NCI-H1092 treated with DMSO at 0.1 percent for 48 hours (cell line): Measurements from ENCODE around the gene GFAP.
"Not testable (repeated sequence)": the region's sequence is repeated elsewhere in the genome, so short reads cannot be mapped to it uniquely, and the experiment has no call there.

Experiments used
- DNase-seq: peaks from one replicate; lab custom pipeline; 2025; lab: John Stamatoyannopoulos, UW

Gene GFAP

DNA sequence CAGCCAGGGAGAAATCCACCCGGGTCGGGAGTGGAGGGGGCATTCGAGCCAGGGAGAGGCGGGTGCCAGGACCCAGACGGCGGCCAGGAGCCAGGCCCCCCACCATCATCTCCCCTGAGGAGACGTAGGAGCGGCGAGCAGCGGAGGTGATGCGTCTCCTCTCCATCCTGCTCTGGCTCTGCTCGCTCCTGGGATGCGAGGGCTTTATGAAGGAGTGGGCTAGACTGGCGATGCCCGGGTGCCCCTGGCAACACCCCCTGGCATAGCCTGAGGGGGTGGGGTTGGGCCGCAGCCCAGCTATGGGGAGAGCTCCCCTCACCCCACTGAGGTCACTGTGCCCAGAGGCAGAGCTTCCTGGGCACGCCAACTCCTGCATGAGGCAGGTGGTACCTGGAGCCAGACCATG, at the start of gene GFAP:
Gene GFAP, minus strand, starts transcription at position 180 of the 406 bp plus-strand sequence. Its CDS starts 14 bp downstream, at position 166.
- no peak for DNase-seq

DNA sequence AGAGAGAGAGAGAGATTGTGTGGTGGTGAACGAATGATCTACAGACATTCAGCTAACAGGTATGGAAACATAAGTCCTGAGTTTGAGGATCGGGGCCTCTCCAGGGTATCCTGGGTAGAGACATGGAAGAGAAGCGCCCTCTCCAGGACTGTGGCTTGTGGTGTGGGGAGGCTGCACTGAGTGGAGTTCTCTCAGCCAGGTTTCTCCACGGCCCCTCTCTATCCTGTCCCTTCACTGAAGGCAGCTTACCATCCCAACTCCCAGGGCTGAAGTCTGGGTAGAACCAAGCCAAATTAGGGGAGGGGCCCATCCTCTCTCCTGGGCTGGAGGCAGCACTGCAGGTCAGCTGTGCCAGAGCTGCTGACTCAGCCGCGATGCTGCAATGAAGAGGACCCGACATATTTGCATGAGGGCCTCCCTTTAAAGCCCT, 46.6 kb upstream of the GFAP start:
- no peak for DNase-seq

DNA sequence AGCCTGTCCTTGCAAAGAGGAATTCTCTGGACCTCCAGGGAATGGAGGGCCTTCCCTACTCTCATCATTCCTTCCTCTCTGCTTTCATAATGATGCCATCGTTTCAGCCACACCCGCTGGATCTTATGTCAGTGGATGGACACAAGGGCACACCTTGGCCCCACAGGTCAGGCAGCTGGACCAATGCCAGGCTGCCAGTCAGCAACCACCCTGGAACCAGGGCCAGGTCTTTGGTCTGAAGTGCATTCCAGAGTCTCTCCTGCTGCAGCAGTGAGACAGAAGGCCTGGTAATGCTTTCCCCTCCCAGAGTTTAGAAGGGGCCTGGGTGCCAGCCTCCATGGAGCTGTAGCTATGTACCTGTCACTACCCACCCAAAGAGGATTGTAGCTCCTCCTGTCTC, 45.4 kb upstream of the GFAP start:
- no peak for DNase-seq

DNA sequence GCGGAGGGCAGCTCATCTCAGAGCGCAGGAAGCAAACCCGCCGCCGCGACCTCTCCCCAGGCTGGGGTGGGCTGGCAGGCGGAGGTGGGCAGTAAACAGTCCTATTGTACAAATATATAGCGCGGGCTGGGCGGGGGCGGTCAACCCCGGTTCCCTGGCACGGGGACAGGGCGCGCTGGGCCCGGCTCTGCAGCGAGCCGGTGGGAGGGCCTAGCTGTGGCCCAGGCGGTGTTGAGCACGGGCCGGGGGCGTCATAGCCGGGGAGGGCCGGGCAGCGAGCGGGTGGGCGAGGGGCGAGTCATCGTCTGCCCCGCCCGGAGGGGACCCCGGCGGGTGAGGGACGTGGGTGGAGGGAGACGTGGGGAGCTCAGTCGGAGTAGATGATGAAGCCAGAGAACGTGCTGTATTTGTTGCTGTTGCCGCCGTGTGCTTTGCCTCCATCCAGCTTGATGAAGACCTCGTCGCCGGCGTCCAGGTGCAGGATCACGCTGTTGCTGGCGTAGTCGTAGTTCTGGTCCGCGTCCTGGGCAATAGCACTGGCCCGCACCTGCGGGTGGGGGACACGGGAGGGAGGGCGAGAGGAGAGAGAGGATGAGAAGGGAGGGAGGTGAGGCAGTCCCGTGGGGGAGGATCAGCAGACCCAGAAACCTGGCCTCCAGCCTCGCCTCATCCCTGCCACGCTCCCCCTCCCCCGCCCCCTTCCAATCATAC, 44.7 kb upstream of the GFAP start:
- no peak for DNase-seq

DNA sequence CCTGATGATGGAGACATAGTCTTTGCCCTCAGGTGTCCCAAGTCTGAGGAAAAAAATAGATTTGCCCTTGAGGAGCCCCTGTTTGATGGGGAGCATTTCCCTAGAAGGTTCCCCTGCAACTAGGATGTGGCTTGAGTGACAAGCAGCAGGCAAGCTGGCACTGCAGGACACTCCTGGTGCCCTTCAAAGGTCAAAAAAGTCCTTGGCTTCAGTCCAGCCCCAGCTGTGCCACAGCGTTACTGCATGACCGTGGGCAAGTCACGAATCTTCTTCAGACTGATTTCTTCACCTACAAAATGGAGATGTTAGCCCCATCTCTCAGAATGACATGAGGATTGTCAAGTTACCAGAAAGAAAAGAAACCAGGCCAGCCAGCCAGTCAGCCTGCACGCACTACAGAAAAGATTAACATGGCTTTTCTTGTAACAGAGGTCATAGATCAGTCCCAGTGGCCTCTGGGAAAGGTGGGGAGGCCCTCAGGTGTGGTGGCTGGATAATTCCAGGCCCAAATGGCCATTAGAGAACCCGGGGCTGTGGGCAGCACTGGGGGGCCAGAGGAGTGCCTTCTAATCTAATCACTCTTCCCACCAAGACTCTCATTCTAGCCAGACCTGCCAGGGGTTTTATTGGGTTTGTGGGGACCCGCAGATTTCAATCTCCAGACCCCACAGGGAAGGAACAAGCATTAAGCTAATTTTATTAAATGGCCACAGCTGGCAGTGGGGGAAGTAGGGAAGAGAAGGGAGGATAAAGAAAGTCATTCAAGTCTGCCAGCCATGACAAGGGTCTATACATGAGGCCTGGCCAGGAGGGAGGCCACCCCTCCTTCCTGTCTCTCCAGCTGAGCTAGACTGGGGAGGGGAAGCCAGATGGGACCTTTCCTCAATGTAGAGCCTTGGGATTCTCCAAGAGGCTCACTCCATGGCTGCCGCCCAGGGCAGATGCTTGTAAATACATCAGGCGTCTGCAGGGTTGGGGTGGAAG, 42.0 kb upstream of the GFAP start:
- DNase-seq = no peak

DNA sequence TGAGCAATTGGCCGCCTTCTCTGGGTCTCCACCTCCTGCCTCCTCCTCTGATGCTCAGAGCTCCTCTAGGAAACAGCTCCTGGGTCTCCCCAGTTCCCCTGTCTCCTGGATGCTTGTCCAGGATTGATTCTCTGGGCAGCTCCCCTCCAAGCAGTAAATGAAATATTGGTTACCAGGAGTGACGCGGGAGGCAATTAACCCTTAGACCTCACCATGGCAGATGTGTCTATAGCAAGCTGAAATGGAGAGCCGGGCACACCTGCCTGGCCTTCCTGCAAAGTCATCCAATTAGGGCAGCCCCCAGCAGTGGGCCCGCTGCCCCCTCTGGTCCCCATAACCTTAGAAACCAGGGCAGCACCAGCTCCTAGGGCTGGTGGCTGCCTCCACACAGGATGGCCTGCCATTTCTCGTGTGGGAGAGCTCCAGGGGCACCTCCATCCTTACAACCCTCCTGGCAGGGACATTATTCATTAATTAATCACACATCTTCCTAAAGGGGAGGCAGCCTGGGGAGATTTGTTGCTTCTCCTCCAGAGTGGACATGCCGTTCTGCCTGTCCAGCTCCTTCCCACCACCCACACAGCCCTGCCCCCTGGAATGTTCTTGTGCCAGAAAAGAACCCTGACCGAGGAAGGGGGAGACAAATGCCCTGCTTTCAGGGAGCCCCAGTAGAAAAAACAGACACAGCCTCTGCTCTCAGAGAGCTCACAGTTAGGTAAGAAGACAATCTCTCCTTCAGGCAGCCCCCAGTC, 40.5 kb upstream of the GFAP start:
- DNase-seq = no peak

DNA sequence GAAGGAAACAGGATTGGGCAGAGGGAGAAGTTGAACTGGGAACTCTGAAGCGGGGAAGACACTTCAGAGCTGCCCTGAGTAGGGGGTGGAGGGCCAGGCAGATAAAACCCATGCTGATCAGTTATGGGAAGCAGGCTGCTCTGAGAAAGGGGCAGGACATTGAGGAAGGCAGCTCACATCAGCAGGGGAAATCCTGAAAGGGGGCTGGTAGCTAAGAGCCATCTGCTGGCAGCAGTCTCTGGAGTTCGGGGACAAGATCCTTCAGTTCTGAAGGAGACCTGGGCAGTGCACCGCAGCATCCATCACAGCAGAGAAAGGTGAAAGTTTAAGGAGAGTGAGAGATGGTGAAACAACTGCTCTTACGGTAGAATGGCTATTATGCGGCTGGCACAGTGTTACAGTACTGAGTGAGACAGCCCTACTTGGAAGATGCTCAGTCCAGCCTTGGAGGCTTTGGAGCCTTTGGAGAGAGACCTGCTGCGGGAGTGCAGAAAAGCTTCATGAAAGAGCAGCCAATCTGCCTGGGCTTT, 37.7 kb upstream of the GFAP start:
- no peak for DNase-seq

DNA sequence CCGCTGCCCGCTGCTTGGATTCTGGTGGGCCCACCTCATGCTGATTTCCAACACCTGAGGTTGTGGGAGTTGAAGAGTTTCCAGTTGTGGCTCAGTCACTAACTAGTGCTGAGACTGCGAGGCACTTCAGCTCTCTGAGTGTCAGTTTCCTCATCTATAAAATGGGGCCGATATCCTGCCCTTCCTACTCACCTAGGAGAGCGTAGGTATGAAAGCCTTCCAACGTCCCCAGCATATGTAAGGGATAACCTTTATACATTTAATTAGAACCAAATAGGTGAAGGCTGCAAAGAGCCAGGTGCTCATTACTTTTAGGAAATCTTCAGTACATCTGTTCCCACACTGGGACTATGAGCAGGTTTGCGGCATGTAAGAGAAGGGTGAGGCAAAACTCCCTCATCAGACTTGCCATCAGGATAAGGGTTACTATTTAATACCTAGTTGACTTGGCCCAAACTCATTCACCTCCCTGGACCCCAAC, 33.1 kb upstream of the GFAP start:
- DNase-seq = no peak

DNA sequence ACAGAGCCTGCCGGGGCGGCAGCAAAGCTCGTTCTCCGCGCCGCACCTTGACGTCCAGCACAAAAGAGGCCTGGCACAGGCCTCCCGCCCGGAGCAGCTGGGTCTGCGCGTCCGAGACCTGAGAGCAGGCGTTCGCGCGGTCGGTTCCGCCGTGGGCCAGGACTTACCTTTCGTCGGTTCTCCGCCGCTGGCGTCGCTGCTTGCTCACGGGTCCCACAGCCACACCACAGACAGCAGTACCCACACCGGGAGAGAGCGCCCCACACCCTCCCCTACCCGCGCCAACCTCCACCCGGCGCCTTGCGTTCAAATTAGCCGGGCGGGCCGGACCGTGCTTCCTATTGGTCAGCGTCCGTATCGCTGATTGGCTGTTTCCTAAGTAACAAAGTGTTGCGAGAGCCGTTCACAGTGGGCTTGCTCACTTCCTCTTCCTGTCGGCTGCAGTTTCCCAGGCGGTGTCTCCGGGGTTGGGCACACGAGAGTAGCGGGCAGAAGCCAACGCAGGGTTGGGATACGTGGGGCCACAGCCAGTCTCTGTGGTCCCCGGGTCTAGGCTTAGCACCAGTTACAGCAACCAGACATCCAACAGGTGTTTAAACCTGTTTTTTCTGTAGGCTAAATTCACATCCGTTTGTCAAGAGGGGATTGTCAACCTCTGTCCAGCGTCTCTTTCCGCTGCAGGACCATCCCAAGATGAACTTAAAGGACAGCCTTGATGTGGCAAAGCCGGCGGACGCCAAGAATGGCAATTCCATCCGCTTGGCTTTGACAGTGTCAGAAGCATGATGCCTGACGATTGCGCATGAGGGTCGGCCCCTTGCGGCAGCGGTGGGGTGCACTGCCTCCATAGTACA, 32.4 kb upstream of the GFAP start, which contains the start of gene KIF18B:
Gene KIF18B, minus strand, starts transcription at position 313 of the 854 bp plus-strand sequence. CDS start 11,429 bp downstream, outside the sequence.
- peak; percentile 96 for DNase-seq

DNA sequence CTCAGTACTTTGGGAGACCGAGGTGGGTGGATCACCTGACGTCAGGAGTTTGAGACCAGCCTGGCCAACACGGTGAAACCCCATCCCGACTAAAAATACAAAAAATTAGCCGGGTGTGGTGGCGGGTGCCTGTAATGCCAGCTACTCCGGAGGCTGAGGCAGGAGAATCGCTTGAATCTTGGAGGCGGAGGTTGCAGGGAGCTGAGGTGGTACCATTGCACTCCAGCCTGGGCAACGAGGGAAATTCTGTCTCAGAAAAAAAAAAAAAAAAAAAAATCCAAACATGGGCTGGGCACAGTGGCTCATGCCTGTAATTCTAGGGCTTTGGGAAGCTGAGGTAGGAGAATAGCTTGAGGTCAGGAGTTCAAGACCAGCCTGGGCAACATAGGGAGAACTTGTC, 30.4 kb upstream of the GFAP start:
- not testable (repeated sequence) for DNase-seq

DNA sequence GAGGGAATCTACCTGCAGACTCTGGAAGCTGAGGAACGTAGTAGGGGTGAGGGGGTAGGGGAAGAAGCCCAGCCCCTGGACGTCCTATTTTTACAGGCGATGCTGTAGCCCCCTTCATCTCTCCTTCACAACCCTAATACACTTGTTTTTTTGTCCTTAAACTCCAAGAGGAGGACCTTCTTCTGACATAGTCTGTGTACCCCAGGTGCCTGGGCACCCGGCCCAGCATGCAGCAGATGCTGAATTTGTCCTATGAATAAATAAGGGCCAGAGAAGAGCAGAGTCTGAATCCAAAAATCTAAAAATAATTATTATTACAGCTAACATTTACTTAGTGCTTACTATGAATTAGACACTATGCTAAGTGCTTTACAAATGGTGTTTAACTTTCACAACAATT, 27.2 kb upstream of the GFAP start:
- no peak for DNase-seq

DNA sequence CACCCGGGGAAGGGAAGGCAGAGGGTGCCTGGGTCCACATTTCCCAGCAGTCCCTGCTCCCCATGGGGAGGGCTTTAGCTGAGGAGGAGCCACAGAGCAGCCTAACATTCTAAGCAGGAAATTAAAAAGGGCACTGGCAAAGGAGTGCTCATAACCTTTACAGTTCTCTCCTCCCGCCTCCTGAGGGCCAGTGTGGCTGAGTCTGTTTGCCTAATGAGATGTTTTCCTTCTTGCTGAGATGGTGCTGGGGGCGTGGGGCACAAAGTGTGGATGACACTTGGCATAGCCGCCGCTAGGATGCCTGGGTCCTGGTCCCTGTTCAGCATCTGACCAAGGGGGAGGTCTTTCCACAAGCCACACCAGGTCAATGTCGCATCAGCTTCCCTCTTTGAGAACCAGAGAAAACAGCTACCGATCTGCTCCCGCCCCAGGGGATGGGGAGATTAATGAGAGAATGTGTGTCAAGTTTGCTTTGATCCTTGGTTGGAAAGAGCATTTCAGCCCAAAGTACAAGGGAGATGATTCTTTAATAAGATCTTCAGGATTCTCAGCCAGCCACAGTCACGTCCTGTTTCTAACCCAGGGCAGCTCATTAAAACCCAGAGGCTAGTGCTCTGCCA, 26.5 kb upstream of the GFAP start:
- DNase-seq = no peak

DNA sequence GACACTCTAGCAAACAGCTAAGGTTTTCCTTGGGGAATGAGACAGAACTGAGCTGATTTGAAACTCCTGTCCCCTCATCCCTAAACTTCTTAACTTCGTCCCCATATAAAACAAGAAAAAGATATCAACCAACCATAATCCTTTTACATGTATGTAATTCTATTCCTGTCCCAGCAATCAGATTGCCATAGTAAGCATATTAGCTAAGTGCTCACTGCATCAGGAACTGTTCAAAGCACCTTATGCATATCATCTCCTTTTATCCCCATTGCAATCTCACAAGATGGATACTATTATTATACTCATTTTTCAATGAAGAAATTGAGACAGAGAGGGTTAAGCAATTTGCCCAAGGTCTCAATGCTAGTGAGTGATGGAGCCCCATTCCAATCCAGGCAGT, 25.5 kb upstream of the GFAP start:
- DNase-seq = no peak

DNA sequence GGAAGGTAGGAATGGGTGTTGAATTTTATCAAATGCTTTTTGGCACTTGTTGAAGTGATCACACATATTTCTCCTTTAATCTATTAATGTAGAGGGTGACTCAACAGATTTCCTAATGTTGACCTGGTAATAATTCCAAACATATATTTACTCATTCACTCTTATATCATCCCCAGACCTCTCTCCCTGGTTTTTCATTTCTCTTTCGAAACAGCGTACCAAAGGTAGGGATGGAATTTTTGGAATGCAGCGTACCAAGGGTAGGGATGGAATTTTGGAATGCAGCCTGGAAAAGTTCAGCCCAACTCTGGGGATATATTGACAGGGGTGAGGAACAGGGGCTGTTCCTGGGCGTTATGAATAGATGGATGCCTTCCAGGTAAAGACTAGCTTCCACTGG, 25.0 kb upstream of the GFAP start:
- DNase-seq = no peak

DNA sequence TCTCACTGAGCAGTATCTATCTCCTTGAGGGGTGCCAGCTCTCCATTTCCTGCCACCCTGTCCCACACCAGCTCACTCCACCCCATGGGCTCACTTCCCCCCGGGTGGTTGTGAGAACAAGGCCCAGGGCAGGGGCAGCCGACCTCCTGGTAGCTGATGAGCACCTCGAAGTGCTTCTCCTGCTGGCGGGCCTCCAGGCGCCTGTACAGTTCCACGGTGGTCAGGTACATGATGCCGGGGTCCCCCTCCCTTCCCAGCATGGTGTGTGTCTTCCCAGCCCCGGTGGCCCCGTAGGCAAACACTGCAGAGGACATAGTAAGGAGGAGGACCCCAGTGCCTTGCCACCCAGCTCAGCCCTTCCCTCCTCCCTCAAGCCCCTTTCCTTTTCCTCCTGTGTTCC, 19.8 kb upstream of the GFAP start:
- DNase-seq = no peak

DNA sequence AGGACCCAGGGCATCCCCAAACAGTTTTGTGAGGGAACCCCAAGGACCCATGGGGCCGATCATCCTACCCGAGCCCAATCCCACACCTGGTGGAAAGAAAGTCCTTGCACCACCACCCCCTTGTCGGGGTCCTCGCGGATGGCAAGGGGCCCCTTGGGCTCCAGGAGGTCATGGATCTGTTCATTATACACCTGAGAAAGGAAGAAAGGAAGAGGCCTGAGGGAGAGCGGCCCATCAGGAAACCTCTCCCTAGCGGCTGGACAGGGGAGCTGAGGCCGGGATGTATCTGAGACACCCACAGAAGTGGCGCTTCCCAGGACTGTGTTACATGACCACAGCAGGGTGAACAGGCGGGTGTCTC, 19.4 kb upstream of the GFAP start:
- DNase-seq = no peak

DNA sequence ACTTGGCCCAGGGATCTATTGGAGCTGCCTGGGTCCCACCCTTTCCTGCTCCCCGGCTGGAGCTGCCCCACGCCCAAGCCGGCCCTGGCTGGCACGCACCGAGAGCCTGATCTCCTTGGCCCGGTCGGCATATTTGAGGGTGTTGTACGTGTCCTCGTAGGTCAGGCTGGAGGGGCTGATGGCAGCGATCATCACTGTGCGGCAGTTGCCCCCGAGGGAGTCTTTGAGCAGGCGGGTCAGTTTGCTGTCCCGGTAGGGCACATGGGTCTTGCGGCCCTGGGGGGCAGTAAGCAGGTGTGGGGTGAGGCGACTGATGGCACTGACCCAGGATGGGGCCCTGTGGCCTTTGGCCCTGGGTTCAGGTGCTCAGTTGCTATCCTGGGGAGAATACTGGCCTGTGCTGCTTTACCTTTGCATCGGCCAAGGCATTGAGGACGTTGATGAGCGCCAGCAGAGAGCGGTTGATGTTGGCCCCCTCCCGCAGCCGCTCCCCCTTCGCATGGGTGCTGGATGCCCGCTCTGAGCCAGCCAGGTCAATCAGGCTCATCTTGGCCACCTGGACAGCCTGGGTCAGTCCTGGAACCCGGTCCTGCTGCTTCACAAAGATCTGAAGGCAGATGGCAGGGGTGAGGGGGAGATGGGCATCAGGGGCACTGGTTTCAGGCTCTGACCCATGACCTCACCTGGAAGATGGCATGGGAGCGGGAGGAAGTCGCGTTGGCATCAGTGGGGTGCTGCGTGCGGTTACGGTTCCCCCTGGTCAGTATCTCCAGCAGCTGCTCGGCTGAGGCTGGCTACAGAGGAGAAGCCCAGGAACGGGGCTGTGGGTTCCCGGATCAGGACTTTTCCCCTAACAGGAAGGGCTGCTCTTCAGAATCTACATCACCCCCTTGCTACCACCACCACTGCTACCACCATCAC, 18.8 kb upstream of the GFAP start:
- DNase-seq = no peak

DNA sequence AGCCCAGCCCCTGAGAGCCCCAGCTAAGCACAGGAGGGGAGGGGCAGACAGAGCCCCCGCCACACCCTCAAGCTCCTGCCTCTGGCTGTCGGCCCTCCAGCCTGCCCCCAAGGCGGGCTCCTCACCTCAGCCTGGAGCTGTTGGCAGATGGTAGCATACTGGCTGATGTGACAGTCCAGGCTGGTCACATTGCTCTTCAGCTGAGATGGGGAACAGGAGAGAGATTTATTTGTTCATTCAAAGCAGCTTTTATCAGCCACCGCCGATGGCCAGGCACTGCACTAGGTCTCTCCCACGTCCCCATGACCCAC, 17.4 kb upstream of the GFAP start:
- no peak for DNase-seq

DNA sequence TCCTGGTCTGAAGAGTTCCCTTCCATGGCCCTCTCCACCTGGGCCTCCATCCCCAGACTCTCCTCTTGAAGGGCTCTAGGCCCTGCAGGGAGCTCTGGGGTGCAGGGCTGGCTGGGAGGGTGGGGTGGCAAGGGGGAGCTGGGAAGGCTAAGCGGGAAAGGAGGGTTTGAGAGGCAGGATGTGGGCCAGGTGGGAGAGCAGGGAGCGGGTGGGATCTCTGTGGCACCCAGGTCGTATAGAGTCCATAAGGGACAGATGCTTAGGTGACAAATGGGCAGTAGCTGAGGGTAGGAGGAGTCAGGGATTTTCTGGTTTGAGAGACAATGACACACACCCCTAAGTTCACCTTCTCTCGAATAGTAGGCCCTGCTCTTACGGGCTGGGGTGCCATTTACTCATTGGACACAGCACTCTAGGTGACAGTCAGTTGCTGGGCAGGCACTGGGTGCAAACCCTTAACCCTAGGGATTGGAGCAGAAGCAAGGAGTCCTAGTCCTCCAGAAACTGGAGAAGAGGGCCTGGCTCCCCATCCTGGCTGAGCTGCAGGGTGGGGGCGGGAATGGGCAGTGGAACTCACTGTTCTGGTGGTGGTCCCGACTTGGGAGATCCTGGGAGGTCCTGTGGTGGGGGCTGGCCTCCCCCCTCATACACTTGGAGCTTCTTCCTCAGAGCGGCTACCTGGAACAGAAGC, 16.9 kb upstream of the GFAP start:
- DNase-seq = no peak
